ENCODE measurements around the gene ZNG1B. TPM values are rescaled to one million over a fixed set of nuclear protein-coding genes. Genes with fewer than 3 reads are reported as not detected.
"Not testable (repeated sequence)": the region's sequence is repeated elsewhere in the genome, so short reads cannot be mapped to it uniquely, and the experiment has no call there.

Gene ZNG1B
- total RNA-seq, 1 donor from 2014 or later: 11.8 TPM

DNA sequence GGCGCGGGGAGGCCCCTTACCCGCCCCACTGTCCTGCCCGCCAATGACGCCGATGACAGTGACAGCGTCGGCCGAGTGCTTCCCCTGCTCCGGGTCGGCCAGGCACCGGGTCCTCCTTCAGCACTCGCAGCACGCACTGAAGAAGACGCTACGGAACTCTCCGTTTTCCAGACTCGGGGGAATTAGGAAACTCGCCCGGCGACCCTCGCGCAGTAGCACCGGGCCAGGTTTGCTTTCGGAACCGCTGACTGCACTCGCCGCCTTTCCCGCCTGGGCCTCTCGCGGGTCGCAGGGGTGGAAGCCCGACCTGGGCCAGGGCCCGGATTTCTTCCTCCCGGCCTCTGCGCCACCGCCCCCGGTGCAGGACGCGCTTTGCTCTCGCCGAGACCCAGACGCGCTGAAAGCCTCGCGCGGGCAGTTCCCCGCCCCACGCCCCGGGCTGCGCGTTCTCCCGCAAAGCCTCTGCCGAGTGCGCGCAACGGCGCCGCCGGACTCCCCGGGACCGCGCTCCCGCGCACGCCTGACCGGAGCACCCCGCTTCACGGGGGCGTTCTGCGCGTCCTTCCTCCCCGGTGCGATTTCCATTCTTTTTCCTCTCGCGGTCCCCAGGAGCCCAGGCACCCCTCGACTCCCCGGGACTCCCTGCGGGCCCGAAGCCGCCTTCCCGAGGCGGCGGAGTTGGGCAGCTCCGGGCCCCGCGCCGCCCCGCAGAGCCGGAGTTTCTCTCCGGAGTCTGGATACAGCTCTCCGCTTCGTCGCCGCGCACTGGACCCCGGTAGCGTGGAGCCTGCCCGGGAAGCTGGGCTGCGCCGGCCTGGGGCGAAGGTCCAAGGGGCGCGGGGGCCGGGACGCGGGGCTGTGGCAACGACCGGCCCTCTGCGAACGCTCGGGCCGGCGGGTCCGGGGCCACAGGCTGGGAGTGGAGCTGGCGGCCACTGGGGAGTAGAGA, 65.9 kb downstream of the ZNG1B start:
- DNase-seq (ENCODE audit: low spot score): not testable (repeated sequence)

DNA sequence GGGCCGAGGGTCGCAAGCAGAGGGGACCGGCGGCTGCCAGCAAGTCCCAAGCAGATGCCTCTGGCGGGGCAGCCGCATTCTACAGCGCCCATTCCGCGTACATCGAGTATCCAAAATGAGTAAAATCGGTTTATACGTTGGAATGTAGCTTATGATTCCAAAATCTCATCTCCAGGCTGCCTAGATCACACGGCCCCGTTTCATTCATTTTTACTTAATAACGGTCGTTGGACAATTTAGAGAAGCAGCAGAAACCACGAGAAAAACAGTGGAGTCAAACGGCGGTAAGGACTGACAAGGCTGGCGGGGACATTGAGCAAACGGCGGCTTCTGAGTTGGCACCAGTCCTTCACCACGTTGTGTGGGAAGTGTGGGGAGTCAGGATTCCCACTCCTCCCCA, 66.6 kb downstream of the ZNG1B start:
- not testable (repeated sequence) for ATAC-seq; DNase-seq (ENCODE audit: low spot score)

More for the DNA sequence above, 65.9 kb downstream of the ZNG1B start:
- ATAC-seq: peak; percentile 79

DNA sequence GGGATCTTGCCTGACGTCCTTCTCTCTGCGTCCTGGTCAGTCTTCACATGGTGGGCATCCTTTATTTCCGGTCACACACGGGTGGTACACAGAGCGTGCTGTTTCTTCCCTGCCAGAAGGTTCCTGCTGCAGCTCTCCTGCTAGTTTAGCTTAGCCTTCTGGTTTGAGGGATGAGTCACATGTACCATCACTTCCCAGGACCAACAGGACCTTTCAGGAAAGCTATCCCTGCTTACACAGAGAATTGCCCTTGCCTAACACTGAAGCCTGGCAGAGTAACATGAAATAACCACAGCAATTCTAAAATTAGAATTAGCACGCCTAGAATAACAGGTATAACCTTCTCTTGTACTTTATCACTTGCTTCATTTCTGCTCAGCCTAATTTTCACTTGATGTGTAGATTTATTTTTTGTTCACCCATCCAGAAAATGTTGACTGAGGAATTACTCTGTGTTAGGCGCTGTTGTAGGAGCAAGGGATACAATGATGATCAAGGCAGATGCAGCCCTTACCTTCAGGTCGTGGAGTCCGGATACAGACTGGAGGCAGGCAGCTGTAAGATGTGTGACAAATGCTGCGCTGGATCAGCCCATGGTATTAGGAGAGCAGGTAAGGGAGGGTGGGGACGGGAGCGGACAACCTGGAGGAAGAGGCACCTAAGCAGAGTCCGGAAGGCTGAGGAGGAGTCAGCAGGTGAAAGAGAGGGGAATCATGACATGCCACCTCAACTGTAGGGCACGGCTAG, 70.1 kb downstream of the ZNG1B start:
- not testable (repeated sequence) for ATAC-seq

DNA sequence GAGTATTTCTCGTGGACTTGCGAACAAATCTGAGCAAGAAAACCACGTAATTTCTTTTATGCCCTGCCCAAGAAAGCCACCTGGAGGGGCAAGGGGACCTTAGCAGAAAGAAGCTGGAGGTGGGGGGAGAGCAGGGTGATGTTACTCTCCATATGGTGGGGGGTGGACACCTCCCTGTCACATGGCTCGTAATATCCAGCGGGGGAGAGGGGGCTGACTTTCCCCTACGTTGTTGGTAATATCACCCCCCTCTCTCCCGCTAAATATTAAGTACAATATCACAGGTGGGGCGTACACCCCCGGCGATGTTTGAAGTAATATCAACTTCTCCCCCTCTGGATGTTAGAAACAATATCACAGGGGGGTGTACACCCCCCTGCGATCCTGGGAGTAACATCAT, 70.7 kb downstream of the ZNG1B start:
- not testable (repeated sequence) for ATAC-seq

More for the DNA sequence above, 70.1 kb downstream of the ZNG1B start:
- not testable (repeated sequence) for DNase-seq (ENCODE audit: low spot score)

DNA sequence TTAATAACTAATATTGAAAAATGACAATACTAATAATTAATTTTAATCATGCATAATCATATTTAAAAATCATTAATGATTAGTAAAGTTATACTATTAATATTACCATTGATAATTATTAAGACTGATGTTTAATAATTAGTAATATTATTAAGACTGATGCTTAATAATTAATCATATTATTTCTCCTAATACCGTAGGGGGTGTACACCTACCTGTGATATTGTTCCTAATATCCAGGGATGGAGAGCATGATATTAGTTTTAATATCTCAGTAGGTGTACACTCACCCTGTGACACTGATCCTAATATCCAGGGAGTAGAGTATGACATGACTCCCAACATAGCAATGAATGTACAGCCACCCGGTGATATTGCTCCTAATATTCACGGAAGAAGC, 73.4 kb downstream of the ZNG1B start:
- not testable (repeated sequence) for DNase-seq (ENCODE audit: low spot score); ATAC-seq

More for the DNA sequence above, 70.7 kb downstream of the ZNG1B start:
- not testable (repeated sequence) for DNase-seq (ENCODE audit: low spot score)

DNA sequence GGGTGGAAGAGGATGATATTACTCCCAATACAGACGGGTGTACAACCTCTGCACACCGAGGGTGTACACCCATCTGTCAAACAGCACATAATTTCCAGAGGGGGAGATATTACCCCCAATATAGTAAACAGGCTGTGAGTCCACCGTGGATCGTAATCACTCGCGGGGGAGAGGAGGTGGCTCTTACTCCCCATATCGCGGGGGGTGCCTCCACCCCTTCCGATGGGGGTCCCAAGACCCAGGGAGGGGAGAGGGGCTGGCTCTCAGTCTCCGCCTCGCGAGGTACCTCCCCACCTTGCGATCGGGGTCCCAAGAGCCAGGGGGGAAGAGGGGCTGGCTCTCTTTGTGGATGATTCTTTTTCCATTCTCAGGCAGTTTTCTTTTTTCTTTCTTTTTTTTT, 74.4 kb downstream of the ZNG1B start:
- ATAC-seq; DNase-seq (ENCODE audit: low spot score): not testable (repeated sequence)

DNA sequence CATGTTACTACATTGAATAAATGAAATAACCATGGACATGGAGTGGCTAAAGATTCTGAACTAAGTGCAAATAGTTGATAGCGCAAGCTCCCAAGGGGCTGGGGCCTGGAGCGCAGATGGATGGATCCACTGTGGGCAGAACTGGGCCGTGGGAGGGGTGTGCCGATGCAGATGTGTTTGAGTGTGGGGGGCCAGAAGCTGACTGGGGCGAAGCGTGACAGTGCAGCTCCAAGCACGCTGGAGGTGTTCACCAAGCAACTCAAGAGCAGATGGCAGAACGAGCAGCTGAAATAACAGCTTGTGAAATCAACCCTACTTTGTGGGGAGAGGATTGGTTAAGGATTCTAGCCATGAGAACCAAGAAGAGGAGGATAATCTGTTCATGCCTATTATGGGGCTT, 78.0 kb downstream of the ZNG1B start:
- DNase-seq (ENCODE audit: low spot score); ATAC-seq: not testable (repeated sequence)

DNA sequence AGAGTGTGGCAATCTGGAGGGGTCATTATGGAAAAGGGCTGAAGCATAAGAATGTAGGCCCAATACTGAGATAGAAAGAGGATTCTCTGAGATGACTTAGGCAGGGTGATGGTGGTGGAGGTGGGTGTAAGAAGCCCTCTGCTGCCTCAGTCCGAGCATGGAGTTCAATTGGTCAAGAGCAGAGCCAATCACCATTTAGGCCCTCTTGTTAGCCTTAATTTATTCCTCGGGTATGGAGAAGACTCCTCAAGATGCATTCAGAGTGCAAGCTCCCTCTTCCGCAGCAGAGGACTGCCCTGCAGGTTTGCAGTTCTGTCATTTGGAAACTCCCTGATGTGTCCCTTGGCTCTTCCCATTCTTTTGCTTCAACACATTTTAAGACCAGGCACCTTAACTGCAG, 78.5 kb downstream of the ZNG1B start:
- not testable (repeated sequence) for DNase-seq (ENCODE audit: low spot score); ATAC-seq

DNA sequence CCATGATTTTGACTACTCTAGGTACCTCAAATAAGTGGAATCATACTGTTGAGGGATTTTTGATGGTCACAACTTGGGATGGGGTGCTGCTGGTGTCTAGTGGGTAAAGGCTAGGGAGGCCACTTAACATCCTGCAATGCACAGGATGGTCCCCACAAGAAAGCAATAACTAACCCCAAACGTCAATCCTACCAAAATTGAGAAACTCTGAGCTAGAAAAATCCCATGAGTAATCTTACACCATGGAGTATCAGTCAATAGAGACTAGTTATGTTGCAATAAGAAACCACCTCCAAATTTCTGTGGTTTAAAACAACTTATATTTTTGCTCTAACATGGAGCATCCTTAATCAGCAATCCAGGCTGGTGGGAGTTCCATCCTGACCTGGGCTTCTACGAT, 79.5 kb downstream of the ZNG1B start:
- not testable (repeated sequence) for DNase-seq (ENCODE audit: low spot score); ATAC-seq

DNA sequence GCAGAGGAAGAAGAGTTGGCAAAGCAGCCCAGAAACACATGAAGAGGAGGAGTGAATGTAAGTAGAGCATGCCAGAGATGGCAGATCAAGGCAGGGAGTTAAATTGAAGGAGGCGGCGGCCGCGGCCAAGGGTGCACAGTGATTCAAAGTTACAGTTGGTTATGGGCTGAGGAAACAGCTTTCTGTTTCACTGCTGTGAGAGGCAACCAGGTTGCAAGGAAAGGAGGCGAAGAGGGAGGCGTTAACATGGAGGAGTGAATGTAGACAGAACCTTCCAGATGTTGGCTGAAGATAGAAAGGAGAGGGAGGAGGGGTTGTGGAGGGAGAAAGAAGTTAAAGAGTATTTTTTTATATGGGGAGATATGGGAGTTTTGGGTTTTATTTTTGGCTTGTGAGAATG, 83.3 kb downstream of the ZNG1B start:
- not testable (repeated sequence) for ATAC-seq; DNase-seq (ENCODE audit: low spot score)

DNA sequence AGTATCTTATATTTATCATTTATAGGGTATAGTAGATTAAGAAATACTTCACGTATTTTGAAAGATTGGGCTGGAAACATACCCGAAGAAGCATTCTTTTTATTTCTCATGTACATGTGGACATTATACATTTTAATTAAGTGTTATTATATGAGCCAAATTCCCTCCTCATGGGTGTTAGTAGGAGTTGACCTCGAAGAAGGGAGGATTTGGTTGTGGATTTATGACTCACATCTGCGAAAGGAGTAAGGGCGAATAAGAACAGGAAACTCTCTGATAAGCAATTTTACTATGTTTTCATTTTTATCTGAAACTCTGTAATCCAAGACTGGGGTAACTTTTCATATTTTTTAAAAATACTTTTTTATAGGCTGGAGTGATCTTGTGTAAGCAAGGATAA, 84.0 kb downstream of the ZNG1B start:
- ATAC-seq; DNase-seq (ENCODE audit: low spot score): not testable (repeated sequence)

DNA sequence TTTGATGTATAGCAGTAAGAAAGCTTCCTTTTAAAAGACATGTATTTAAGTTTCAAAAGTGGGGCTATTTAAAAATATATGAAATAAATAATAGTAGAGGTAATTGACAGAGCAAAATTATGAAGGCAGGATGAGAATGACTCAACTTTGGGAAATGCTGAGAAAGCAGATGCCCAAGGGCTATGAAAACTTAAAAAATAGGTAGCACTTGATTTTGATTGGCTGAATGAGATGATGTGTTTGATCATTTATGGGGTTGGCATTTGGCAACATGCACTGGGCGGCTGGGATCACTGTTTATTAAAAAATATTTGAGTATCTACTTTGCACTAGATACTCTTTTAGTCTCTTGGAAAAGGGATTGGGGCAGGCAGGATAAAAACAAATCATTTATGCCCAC, 87.5 kb downstream of the ZNG1B start:
- not testable (repeated sequence) for ATAC-seq; DNase-seq (ENCODE audit: low spot score)

DNA sequence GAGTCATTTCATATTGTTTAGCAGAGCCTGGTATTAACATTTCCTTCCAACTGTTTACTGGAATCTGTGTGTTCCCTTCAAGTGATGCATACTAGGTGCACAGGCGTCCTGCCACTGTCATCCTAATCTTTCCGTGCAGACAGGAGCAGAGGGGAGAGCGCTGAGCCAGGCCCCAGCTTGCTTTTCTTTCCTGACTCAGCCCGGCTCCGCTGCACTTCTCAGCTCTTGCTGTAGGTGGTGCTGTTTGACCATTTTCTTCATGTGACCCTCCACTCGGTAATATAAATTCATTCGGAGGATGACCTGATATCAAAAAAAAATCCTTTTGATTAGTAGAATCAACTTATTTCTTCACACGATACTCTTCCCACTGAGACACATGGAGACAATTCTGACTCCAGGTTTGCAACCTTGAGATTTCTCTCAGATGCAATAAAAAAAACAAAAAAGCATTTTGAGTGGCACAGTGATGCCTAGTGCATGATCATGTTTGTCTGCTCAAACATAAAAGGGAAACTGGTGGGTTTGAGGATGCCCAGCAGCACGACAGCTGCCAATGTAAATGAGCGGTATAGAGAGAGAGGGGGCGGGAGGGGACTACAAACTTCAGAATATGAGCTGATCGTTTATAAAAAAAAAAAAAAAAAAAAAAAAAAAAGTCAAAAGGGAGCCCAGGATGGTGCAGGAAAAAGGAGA, 90.0 kb downstream of the ZNG1B start:
- DNase-seq (ENCODE audit: low spot score): not testable (repeated sequence)
- ATAC-seq: peak; percentile 99

DNA sequence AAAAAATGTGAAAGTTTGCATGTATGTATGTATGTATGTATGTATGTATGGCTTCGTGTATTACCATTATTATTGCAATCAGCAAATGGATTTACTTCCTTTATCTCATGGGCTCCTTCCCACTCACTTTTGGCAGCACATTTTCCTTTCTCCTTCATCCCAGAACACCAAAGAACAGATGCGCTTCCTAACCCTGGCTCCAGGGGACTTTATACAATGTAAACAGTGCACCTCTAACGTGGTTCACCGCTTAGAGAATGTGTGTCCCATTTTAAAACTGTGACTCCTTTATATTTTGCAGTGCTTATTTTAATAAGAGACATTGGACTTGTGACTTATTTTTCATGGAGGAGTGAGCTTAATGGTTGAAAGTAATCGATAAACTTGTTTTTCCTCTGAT, 90.6 kb downstream of the ZNG1B start:
- DNase-seq (ENCODE audit: low spot score): not testable (repeated sequence)

DNA sequence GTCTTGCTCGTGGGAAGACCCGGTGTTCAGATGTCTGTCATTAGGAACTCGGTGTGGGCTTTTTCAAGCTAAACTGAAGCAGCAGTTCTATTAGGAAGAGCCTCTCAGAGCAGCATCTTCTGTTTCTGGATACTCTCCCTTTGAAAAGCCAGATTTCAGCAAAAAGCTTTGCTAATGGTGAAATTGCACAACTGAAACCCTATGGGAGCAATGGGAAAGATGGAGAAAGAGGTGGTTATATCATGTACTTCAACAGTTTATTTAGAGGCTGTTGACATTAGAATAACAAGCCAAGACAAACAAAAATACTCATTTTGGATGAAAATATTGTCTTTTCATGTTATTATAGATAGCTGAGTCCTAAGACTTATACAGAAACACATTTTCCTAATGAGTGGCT, 91.4 kb downstream of the ZNG1B start:
- not testable (repeated sequence) for DNase-seq (ENCODE audit: low spot score); ATAC-seq

More for the DNA sequence above, 90.6 kb downstream of the ZNG1B start:
- not testable (repeated sequence) for ATAC-seq

DNA sequence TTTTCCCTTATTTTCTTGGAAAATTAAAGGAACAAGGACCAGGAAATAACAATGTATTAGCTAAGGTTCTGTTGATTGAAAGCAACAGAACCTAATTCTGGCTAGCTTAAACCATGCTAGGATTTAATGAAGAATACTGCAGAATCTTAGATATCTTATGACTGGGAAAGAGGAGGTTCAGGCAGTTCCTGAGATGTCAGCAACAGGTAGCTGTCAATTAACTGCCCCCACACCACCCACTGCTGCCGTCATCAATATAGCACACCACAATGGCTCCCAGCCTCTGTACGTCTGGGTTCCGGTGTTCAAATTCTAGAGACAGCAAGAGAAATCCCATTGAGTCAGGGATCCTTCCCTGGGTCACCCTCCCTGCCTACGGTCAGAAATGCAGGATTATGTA, 95.5 kb downstream of the ZNG1B start:
- not testable (repeated sequence) for DNase-seq (ENCODE audit: low spot score); ATAC-seq

DNA sequence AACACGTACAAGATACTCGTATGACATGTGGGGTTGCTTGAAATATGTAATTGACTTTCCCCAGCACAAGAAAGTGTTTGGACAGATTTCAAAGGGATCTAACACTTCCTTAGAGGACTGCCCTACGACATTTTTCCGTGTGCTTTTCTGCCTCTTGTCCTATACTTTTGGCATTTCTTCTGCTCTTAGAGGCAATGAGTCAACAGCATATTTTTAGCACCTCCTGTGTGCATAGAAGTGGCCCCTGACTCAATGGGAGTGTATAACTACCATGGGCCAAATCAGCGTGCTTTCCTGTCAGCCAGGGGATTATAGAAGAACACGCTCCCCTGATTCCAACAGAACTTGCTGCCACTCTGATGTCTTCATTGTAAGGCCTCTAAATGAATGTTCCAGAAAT, 99.1 kb downstream of the ZNG1B start:
- not testable (repeated sequence) for DNase-seq (ENCODE audit: low spot score); ATAC-seq

DNA sequence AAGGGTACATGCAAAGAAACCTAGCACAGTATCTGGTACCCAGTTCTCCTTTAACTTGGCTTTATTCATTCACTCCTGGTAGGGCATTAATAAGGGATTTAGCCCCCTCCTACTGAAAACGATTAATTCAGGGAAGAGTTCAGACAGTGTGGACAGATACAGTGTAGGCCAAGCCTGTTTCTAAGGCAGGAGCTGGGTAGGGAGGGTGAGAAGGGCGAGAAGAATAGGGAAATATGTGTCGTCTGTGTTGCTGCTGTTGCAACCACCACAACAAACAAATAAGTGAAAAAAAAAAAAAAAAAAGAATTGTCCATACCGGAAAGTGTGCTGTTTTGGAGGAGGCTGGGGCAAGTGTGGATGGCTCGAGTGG, 103.3 kb downstream of the ZNG1B start:
- DNase-seq (ENCODE audit: low spot score); ATAC-seq: not testable (repeated sequence)

DNA sequence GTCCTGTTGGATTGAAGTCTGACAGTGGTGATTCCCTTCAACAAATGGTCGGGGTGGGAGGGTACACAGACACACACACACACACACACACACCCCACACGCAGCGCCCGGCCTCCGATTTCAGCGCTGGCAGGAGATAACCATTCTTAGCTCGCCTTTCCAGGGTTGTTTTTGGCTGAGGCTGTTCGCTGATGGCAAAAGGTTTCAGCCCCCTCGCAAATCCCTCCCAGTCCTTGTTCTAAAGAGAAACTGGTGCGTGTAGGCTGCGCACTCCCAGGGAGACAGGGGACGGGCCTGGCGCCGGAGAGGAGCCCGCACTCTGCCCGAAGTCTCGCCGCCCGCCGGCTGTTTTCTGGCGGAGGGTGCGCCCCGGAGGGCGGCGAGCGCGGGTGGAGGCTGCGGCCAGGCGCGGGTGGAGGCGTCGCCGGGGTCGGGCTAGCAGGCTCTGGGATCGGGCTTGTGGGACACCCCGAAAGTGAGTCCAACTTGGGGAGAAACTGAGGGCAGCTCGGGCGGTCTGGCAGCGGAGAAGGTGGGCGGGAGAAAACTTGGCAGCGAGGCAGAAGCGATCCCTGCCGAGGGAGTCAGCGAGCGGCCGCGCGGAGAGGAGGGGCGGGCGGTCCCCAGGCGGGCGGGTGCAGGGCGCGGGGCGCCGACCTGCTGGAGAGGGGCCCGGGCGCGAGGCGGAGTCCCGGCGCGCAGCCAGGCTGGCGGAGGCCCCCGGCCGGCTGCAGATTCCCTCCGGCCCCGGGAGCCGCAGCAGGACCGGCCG, 103.9 kb downstream of the ZNG1B start:
- ATAC-seq: peak; percentile 79

DNA sequence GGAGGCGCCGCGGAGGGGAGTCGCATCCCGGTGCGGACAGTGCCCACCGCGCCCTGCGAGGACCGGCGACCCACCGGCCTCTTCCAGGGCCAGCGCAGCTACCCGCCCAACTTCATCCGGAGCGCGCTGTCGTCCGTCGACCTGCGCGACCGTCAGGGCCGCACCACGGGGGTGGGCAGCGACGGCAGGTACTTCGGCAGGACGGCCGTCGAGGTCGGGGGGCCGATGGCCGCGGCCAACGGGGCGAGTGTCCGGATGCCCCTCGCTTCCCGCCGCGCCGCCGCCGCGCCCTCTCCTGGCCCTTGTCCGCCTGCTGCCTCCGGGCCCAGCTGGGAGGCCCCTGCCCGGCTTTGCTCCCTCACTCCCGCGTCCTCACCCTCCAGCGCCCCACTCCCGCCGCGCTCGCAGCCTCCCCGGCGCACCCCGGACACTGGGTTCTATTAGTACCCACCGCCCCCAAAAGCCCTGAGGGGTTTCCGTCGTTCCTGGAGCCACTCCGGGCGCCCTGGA, 104.5 kb downstream of the ZNG1B start:
- DNase-seq (ENCODE audit: low spot score): not testable (repeated sequence)

More for the DNA sequence above, 103.9 kb downstream of the ZNG1B start:
- DNase-seq (ENCODE audit: low spot score): peak; percentile 46

More for the DNA sequence above, 104.5 kb downstream of the ZNG1B start:
- ATAC-seq: peak; percentile 74
